H1 (cell line): Measurements from ENCODE around the gene OPCML.

Source experiments
- BCL11A ChIP-seq, 2 experiments: IDR thresholded peaks; one replicate each; pipeline ENCODE4 v1.6.1; 2011; ENCODE audit warnings: low read depth in 2 of 2, low read length in 2 of 2, mild to moderate bottlenecking in 2 of 2
- EGR1 ChIP-seq: IDR thresholded peaks from 2 replicates; pipeline ENCODE4 v1.6.1; 2011; ENCODE audit warnings: low read depth, low read length, borderline replicate concordance
- FOSL1 ChIP-seq: IDR thresholded peaks from 2 replicates; pipeline ENCODE4 v1.6.1; 2011; ENCODE audit warnings: mild to moderate bottlenecking, low read depth, low read length, moderate library complexity; ENCODE audit not compliant: insufficient read depth
- GABPA ChIP-seq: IDR thresholded peaks from 2 replicates; pipeline ENCODE4 v1.6.1; 2011; ENCODE audit warnings: mild to moderate bottlenecking, low read length, moderate library complexity, borderline replicate concordance; ENCODE audit not compliant: insufficient read depth
- MAFK ChIP-seq: IDR thresholded peaks from 2 replicates; pipeline ENCODE4 v1.6.1; 2012; ENCODE audit warnings: low read depth, mild to moderate bottlenecking, improper control_type of control experiment, low read length
- MAX ChIP-seq: IDR thresholded peaks from 2 replicates; pipeline ENCODE4 v1.6.1; 2012; ENCODE audit warnings: inconsistent platforms
- NRF1 ChIP-seq: IDR thresholded peaks from 2 replicates; pipeline ENCODE4 v1.6.1; 2011; ENCODE audit warnings: mild to moderate bottlenecking, low read depth, low read length, improper control_type of control experiment
- PHF8 ChIP-seq: fragments of 200-600 bp; sonication (generic); conservative IDR thresholded peaks from 2 replicates; pipeline ENCODE4 v1.7.1; 2012; ENCODE audit warnings: low read depth, mild to moderate bottlenecking, inconsistent platforms, low read length, moderate library complexity
- POLR2A ChIP-seq, 2 experiments: IDR thresholded peaks; 1 replicate in 1 of 2; 2 replicates in 1 of 2; pipeline ENCODE4 v1.6.1; 2011; ENCODE audit warnings: low read depth in 2 of 2, low read length in 2 of 2, mild to moderate bottlenecking in 2 of 2; ENCODE audit errors: control extremely low read depth in 1 of 2
- POU5F1 ChIP-seq: IDR thresholded peaks from 2 replicates; pipeline ENCODE4 v1.6.1; 2011; ENCODE audit warnings: low read depth, mild to moderate bottlenecking, low read length, moderate library complexity
- SIN3A ChIP-seq, 2 experiments: IDR thresholded peaks in 1 of 2; conservative IDR thresholded peaks in 1 of 2; 2 replicates each; pipeline ENCODE4 v1.6.1; 2011 to 2012; ENCODE audit warnings: low read length in 2 of 2, improper control_type of control experiment in 1 of 2, low read depth in 1 of 2, mild to moderate bottlenecking in 1 of 2
- TAF1 ChIP-seq: IDR thresholded peaks from 2 replicates; pipeline ENCODE4 v1.6.1; 2011; ENCODE audit warnings: mild to moderate bottlenecking, low read depth, low read length
- TF ChIP-seq, protein P1 (sequence below), 3 experiments: IDR thresholded peaks; 1 replicate in 2 of 3; 2 replicates in 1 of 3; pipeline versions ENCODE4 v1.5.1 to v1.6.1; 2011; ENCODE audit warnings: low read length in 3 of 3, mild to moderate bottlenecking in 3 of 3, inconsistent platforms in 2 of 3, low read depth in 1 of 3, moderate library complexity in 1 of 3; ENCODE audit not compliant: insufficient read depth in 1 of 3; ENCODE audit errors: control extremely low read depth in 1 of 3
- TF ChIP-seq, protein P2 (sequence below): fragments of 300-600 bp; sonication (generic); IDR thresholded peaks from 2 replicates; pipeline ENCODE4 v1.7.1; 2012; ENCODE audit warnings: low read length, moderate library complexity, mild to moderate bottlenecking, inconsistent platforms; ENCODE audit not compliant: insufficient replicate concordance

DNA sequence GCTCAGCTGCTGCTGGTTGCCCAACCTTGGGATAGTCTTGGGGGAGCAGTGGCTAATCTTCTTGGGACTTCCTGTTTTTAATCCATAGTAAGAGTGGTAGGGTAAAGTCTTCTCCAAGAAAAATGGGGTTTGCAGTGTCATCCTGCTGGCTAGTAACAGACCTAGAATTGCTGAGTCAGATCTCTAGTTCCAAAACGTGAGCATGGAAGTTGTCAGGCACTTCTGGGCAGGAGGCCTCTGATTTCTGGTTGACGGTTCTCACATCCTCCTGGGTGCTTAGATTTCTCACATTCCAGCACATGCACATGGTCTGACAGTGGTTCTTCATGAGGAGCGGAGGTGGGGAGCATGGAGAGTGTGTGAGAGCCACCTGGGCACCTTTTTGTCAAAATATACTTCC lies 410.0 kb downstream of the OPCML start:
- no peak for TF ChIP-seq NRF1
- TF ChIP-seq, protein P1, sequence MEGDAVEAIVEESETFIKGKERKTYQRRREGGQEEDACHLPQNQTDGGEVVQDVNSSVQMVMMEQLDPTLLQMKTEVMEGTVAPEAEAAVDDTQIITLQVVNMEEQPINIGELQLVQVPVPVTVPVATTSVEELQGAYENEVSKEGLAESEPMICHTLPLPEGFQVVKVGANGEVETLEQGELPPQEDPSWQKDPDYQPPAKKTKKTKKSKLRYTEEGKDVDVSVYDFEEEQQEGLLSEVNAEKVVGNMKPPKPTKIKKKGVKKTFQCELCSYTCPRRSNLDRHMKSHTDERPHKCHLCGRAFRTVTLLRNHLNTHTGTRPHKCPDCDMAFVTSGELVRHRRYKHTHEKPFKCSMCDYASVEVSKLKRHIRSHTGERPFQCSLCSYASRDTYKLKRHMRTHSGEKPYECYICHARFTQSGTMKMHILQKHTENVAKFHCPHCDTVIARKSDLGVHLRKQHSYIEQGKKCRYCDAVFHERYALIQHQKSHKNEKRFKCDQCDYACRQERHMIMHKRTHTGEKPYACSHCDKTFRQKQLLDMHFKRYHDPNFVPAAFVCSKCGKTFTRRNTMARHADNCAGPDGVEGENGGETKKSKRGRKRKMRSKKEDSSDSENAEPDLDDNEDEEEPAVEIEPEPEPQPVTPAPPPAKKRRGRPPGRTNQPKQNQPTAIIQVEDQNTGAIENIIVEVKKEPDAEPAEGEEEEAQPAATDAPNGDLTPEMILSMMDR (IDR thresholded peaks at IDR 0.05; ENCODE audit: control extremely low read depth in 1 of 3, insufficient read depth in 1 of 3, low read depth in 1 of 3, low read length in 3 of 3): no peak
- TF ChIP-seq MAFK: peak; percentile 92
- no peak for TF ChIP-seq TAF1
- no peak for TF ChIP-seq MAX
- no peak for TF ChIP-seq POLR2A (IDR thresholded peaks at IDR 0.05; ENCODE audit: control extremely low read depth in 1 of 2, low read depth in 2 of 2, low read length in 2 of 2)
- TF ChIP-seq PHF8: no peak
- no peak for TF ChIP-seq POU5F1
- TF ChIP-seq FOSL1: no peak
- no peak for TF ChIP-seq BCL11A (IDR thresholded peaks at IDR 0.05; ENCODE audit: low read depth in 2 of 2, low read length in 2 of 2)
- no peak for TF ChIP-seq SIN3A (conservative IDR thresholded peaks at IDR 0.05 in 1 of 2, IDR thresholded peaks at IDR 0.05 in 1 of 2; ENCODE audit: low read depth in 1 of 2, low read length in 2 of 2)
- no peak for TF ChIP-seq EGR1
- TF ChIP-seq, protein P2, sequence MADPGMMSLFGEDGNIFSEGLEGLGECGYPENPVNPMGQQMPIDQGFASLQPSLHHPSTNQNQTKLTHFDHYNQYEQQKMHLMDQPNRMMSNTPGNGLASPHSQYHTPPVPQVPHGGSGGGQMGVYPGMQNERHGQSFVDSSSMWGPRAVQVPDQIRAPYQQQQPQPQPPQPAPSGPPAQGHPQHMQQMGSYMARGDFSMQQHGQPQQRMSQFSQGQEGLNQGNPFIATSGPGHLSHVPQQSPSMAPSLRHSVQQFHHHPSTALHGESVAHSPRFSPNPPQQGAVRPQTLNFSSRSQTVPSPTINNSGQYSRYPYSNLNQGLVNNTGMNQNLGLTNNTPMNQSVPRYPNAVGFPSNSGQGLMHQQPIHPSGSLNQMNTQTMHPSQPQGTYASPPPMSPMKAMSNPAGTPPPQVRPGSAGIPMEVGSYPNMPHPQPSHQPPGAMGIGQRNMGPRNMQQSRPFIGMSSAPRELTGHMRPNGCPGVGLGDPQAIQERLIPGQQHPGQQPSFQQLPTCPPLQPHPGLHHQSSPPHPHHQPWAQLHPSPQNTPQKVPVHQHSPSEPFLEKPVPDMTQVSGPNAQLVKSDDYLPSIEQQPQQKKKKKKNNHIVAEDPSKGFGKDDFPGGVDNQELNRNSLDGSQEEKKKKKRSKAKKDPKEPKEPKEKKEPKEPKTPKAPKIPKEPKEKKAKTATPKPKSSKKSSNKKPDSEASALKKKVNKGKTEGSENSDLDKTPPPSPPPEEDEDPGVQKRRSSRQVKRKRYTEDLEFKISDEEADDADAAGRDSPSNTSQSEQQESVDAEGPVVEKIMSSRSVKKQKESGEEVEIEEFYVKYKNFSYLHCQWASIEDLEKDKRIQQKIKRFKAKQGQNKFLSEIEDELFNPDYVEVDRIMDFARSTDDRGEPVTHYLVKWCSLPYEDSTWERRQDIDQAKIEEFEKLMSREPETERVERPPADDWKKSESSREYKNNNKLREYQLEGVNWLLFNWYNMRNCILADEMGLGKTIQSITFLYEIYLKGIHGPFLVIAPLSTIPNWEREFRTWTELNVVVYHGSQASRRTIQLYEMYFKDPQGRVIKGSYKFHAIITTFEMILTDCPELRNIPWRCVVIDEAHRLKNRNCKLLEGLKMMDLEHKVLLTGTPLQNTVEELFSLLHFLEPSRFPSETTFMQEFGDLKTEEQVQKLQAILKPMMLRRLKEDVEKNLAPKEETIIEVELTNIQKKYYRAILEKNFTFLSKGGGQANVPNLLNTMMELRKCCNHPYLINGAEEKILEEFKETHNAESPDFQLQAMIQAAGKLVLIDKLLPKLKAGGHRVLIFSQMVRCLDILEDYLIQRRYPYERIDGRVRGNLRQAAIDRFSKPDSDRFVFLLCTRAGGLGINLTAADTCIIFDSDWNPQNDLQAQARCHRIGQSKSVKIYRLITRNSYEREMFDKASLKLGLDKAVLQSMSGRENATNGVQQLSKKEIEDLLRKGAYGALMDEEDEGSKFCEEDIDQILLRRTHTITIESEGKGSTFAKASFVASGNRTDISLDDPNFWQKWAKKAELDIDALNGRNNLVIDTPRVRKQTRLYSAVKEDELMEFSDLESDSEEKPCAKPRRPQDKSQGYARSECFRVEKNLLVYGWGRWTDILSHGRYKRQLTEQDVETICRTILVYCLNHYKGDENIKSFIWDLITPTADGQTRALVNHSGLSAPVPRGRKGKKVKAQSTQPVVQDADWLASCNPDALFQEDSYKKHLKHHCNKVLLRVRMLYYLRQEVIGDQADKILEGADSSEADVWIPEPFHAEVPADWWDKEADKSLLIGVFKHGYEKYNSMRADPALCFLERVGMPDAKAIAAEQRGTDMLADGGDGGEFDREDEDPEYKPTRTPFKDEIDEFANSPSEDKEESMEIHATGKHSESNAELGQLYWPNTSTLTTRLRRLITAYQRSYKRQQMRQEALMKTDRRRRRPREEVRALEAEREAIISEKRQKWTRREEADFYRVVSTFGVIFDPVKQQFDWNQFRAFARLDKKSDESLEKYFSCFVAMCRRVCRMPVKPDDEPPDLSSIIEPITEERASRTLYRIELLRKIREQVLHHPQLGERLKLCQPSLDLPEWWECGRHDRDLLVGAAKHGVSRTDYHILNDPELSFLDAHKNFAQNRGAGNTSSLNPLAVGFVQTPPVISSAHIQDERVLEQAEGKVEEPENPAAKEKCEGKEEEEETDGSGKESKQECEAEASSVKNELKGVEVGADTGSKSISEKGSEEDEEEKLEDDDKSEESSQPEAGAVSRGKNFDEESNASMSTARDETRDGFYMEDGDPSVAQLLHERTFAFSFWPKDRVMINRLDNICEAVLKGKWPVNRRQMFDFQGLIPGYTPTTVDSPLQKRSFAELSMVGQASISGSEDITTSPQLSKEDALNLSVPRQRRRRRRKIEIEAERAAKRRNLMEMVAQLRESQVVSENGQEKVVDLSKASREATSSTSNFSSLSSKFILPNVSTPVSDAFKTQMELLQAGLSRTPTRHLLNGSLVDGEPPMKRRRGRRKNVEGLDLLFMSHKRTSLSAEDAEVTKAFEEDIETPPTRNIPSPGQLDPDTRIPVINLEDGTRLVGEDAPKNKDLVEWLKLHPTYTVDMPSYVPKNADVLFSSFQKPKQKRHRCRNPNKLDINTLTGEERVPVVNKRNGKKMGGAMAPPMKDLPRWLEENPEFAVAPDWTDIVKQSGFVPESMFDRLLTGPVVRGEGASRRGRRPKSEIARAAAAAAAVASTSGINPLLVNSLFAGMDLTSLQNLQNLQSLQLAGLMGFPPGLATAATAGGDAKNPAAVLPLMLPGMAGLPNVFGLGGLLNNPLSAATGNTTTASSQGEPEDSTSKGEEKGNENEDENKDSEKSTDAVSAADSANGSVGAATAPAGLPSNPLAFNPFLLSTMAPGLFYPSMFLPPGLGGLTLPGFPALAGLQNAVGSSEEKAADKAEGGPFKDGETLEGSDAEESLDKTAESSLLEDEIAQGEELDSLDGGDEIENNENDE: no peak
- TF ChIP-seq GABPA: no peak
